Nephron progenitor cell (in vitro differentiated cells): ENCODE measurements around the gene TBC1D1.

Experiments
- DNase-seq: peaks from one replicate; pipeline ENCODE4 v3.0.0; 2021
- H3K27ac Mint-ChIP-seq: 2 replicates; pipeline ENCODE4 v1.8.0; 2021; ENCODE audit warnings: mild to moderate bottlenecking, moderate library complexity, mixed read lengths
- H3K27me3 Mint-ChIP-seq: 2 replicates; pipeline ENCODE4 v1.8.0; 2021; ENCODE audit warnings: mild to moderate bottlenecking, low read depth, mixed read lengths; ENCODE audit not compliant: poor library complexity
- H3K36me3 Mint-ChIP-seq: 2 replicates; pipeline ENCODE4 v1.8.0; 2021; ENCODE audit warnings: low read depth, mixed read lengths
- H3K4me1 Mint-ChIP-seq: 2 replicates; pipeline ENCODE4 v1.8.0; 2021; ENCODE audit warnings: mixed read lengths
- H3K4me3 Mint-ChIP-seq: 2 replicates; pipeline ENCODE4 v1.8.0; 2021; ENCODE audit warnings: mild to moderate bottlenecking, moderate library complexity, mixed read lengths
- H3K9me3 Mint-ChIP-seq: 2 replicates; pipeline ENCODE4 v1.8.0; 2021; ENCODE audit warnings: mild to moderate bottlenecking, moderate library complexity, mixed read lengths
- CTCF ChIP-seq: fragments of 200-600 bp; sonication (generic); IDR thresholded peaks from 2 replicates; pipeline ENCODE4 v1.5.0; 2021; ENCODE audit warnings: antibody characterized with exemption

TBC1D1 gene

GRCh38 chr4:37934609-37935008 lies 43.7 kb downstream of the TBC1D1 start:
- no peak for TF ChIP-seq CTCF
- peaks cover 8% of the 10 kb centered on the region for H3K27me3 Mint-ChIP-seq
- H3K36me3 Mint-ChIP-seq = no peaks in the 10 kb centered on the region
- no peak overlapping the region for H3K4me3 Mint-ChIP-seq
- H3K9me3 Mint-ChIP-seq = peaks cover 4% of the 10 kb centered on the region
- no peak for DNase-seq
- no peak overlapping the region for H3K27ac Mint-ChIP-seq
- H3K4me1 Mint-ChIP-seq = no peaks in the 10 kb centered on the region

GRCh38 chr4:37935026-37935425 lies 44.1 kb downstream of the TBC1D1 start:
- Mint-ChIP-seq H3K27me3 (peaks cover 8% of the 10 kb centered on the region), H3K27ac (no peak overlapping the region), H3K4me3 (no peak overlapping the region), H3K4me1 (no peaks in the 10 kb centered on the region), H3K36me3 (no peaks in the 10 kb centered on the region), H3K9me3 (peaks cover 4% of the 10 kb centered on the region)
- TF ChIP-seq CTCF = no peak
- DNase-seq = no peak

- Mint-ChIP-seq H3K27me3 (no peaks in the 10 kb centered on the region), H3K27ac (no peak overlapping the region), H3K9me3 (peaks cover 12% of the 10 kb centered on the region), H3K4me3 (no peak overlapping the region), H3K4me1 (no peaks in the 10 kb centered on the region), H3K36me3 (no peaks in the 10 kb centered on the region)
- DNase-seq = no peak
- no peak for TF ChIP-seq CTCF
Observed at GRCh38 chr4:37936889-37937498, 46.1 kb downstream of the TBC1D1 start.

GRCh38 chr4:37938208-37938607 lies 47.3 kb downstream of the TBC1D1 start:
- no peaks in the 10 kb centered on the region for H3K4me1 Mint-ChIP-seq
- DNase-seq = no peak
- H3K36me3 Mint-ChIP-seq = no peaks in the 10 kb centered on the region
- no peak for TF ChIP-seq CTCF
- H3K27ac Mint-ChIP-seq = no peak overlapping the region
- H3K27me3 Mint-ChIP-seq = peaks cover 3% of the 10 kb centered on the region
- H3K4me3 Mint-ChIP-seq = no peak overlapping the region
- H3K9me3 Mint-ChIP-seq = peaks cover 16% of the 10 kb centered on the region

- H3K4me1 Mint-ChIP-seq = no peaks in the 10 kb centered on the region
- no peak overlapping the region for H3K4me3 Mint-ChIP-seq
- H3K9me3 Mint-ChIP-seq = peaks cover 12% of the 10 kb centered on the region
- H3K36me3 Mint-ChIP-seq = no peaks in the 10 kb centered on the region
- H3K27me3 Mint-ChIP-seq = peaks cover 10% of the 10 kb centered on the region
- no peak overlapping the region for H3K27ac Mint-ChIP-seq
- no peak for DNase-seq
- TF ChIP-seq CTCF = no peak
Observed at GRCh38 chr4:37946503-37947179, 55.8 kb downstream of the TBC1D1 start.

GRCh38 chr4:37948542-37948941 lies 57.7 kb downstream of the TBC1D1 start:
- no peak overlapping the region for H3K4me3 Mint-ChIP-seq
- TF ChIP-seq CTCF = no peak

More at GRCh38 chr4:37948542-37948941, 57.7 kb downstream of the TBC1D1 start:
- Mint-ChIP-seq H3K9me3 (peaks cover under 1% of the 10 kb centered on the region), H3K36me3 (no peaks in the 10 kb centered on the region), H3K27me3 (peaks cover 8% of the 10 kb centered on the region), H3K4me1 (no peaks in the 10 kb centered on the region), H3K27ac (no peak overlapping the region)
- no peak for DNase-seq
